ENCODE data around the gene PTPRG. TPM values are rescaled to one million over a fixed set of nuclear protein-coding genes. Genes with fewer than 3 reads are reported as not detected.

Gene PTPRG
- total RNA-seq, 1 donor from 2014 or later: 80.7 TPM

GRCh38 chr3:61863579-61863978, 302.2 kb downstream of the PTPRG start:
- no peak for TF ChIP-seq CTCF (IDR thresholded peaks at IDR 0.05; ENCODE audit: unreplicated experiment)
- Mint-ChIP-seq H3K27me3 (ENCODE audit: unreplicated experiment) (peaks cover 4% of the 10 kb centered on the region), H3K4me3 (ENCODE audit: unreplicated experiment) (no peak overlapping the region), H3K9me3 (ENCODE audit: unreplicated experiment) (no peaks in the 10 kb centered on the region), H3K4me1 (ENCODE audit: unreplicated experiment) (peaks cover 18% of the 10 kb centered on the region), H3K36me3 (ENCODE audit: low read depth, unreplicated experiment) (no peaks in the 10 kb centered on the region), H3K27ac (ENCODE audit: unreplicated experiment) (no peak overlapping the region)
- DNase-seq (ENCODE audit: low spot score): no peak

GRCh38 chr3:61864886-61865285, 303.5 kb downstream of the PTPRG start:
- Mint-ChIP-seq H3K27me3 (ENCODE audit: unreplicated experiment) (peaks cover 4% of the 10 kb centered on the region), H3K27ac (ENCODE audit: unreplicated experiment) (no peak overlapping the region), H3K4me3 (ENCODE audit: unreplicated experiment) (no peak overlapping the region), H3K9me3 (ENCODE audit: unreplicated experiment) (no peaks in the 10 kb centered on the region), H3K4me1 (ENCODE audit: unreplicated experiment) (peaks cover 18% of the 10 kb centered on the region), H3K36me3 (ENCODE audit: low read depth, unreplicated experiment) (no peaks in the 10 kb centered on the region)
- DNase-seq (ENCODE audit: low spot score): no peak
- no peak for TF ChIP-seq CTCF (IDR thresholded peaks at IDR 0.05; ENCODE audit: unreplicated experiment)

- TF ChIP-seq CTCF (IDR thresholded peaks at IDR 0.05; ENCODE audit: unreplicated experiment): no peak
- DNase-seq (ENCODE audit: low spot score): no peak
- H3K27ac Mint-ChIP-seq (ENCODE audit: unreplicated experiment): no peak overlapping the region
- peaks cover 4% of the 10 kb centered on the region for H3K27me3 Mint-ChIP-seq (ENCODE audit: unreplicated experiment)
- no peaks in the 10 kb centered on the region for H3K9me3 Mint-ChIP-seq (ENCODE audit: unreplicated experiment)
- H3K36me3 Mint-ChIP-seq (ENCODE audit: low read depth, unreplicated experiment): no peaks in the 10 kb centered on the region
- peaks cover 17% of the 10 kb centered on the region for H3K4me1 Mint-ChIP-seq (ENCODE audit: unreplicated experiment)
- H3K4me3 Mint-ChIP-seq (ENCODE audit: unreplicated experiment): no peak overlapping the region
These were observed 304.2 kb downstream of the PTPRG start for GRCh38 chr3:61865466-61866152.

- Mint-ChIP-seq H3K27ac (ENCODE audit: unreplicated experiment) (no peak overlapping the region), H3K36me3 (ENCODE audit: low read depth, unreplicated experiment) (no peaks in the 10 kb centered on the region), H3K9me3 (ENCODE audit: unreplicated experiment) (no peaks in the 10 kb centered on the region), H3K27me3 (ENCODE audit: unreplicated experiment) (peaks cover 4% of the 10 kb centered on the region), H3K4me1 (ENCODE audit: unreplicated experiment) (peaks cover 12% of the 10 kb centered on the region), H3K4me3 (ENCODE audit: unreplicated experiment) (no peak overlapping the region)
- no peak for TF ChIP-seq CTCF (IDR thresholded peaks at IDR 0.05; ENCODE audit: unreplicated experiment)
- DNase-seq (ENCODE audit: low spot score): no peak
These were observed 304.8 kb downstream of the PTPRG start for GRCh38 chr3:61866153-61866542.

- no peak for DNase-seq (ENCODE audit: low spot score)
- H3K4me1 Mint-ChIP-seq (ENCODE audit: unreplicated experiment): peaks cover 8% of the 10 kb centered on the region
- H3K27me3 Mint-ChIP-seq (ENCODE audit: unreplicated experiment): peaks cover 4% of the 10 kb centered on the region
- H3K27ac Mint-ChIP-seq (ENCODE audit: unreplicated experiment): no peak overlapping the region
- no peak for TF ChIP-seq CTCF (IDR thresholded peaks at IDR 0.05; ENCODE audit: unreplicated experiment)
- no peaks in the 10 kb centered on the region for H3K9me3 Mint-ChIP-seq (ENCODE audit: unreplicated experiment)
- no peaks in the 10 kb centered on the region for H3K36me3 Mint-ChIP-seq (ENCODE audit: low read depth, unreplicated experiment)
- no peak overlapping the region for H3K4me3 Mint-ChIP-seq (ENCODE audit: unreplicated experiment)
These were observed 305.6 kb downstream of the PTPRG start for GRCh38 chr3:61866961-61867461.

Measured in endothelial cell (in vitro differentiated cells).